Natural killer cell (primary cell): ENCODE measurements around the gene XRCC3. TPM values are rescaled to one million over a fixed set of nuclear protein-coding genes. Genes with fewer than 3 reads are reported as not detected.

Experiments
- ATAC-seq, 3 donors: fragments of 150-1000 bp in 2 of 3; fragments of 200-7000 bp in 1 of 3; cut with Tn5 transposase; 1 replicate in 1 of 3; 2 replicates in 2 of 3; pipeline ENCODE4 v1.10.0; 2021; ENCODE audit warnings: mild to moderate bottlenecking in 2 of 3, moderate library complexity in 2 of 3
- DNase-seq, 2 donors: peaks; one replicate each; pipeline versions ENCODE4 v3.0.0 to v3.0.0-alpha.2; 2013 to 2021; ENCODE audit warnings: mixed read lengths in 1 of 2
- H3K27ac ChIP-seq: one replicate; pipeline ENCODE4 v1.5.1; 2013; ENCODE audit warnings: mild to moderate bottlenecking, low read length
- H3K27me3 ChIP-seq: one replicate; pipeline ENCODE4 v1.6.1; 2013; ENCODE audit warnings: low read length; ENCODE audit not compliant: control insufficient read depth, insufficient read depth
- H3K36me3 ChIP-seq: one replicate; pipeline ENCODE4 v1.6.1; 2013; ENCODE audit warnings: low read length; ENCODE audit not compliant: control insufficient read depth, insufficient read depth
- H3K4me1 ChIP-seq: one replicate; pipeline ENCODE4 v1.6.1; 2013; ENCODE audit warnings: low read length; ENCODE audit not compliant: control insufficient read depth, insufficient read depth
- H3K4me3 ChIP-seq: one replicate; pipeline ENCODE4 v1.5.1; 2013; ENCODE audit warnings: low read length
- H3K9me3 ChIP-seq: one replicate; pipeline ENCODE4 v1.6.1; 2013; ENCODE audit warnings: low read length; ENCODE audit not compliant: control insufficient read depth, insufficient read depth
- H3K27ac Mint-ChIP-seq, 2 donors: one replicate each; pipeline ENCODE4 v1.8.0; 2022; ENCODE audit warnings: mild to moderate bottlenecking in 2 of 2, mixed read lengths in 2 of 2, moderate library complexity in 1 of 2
- H3K27me3 Mint-ChIP-seq, 2 donors: one replicate each; pipeline ENCODE4 v1.8.0; 2022; ENCODE audit warnings: low read depth in 2 of 2, mixed read lengths in 2 of 2
- H3K36me3 Mint-ChIP-seq: one replicate; pipeline ENCODE4 v1.8.0; 2022; ENCODE audit warnings: mixed read lengths
- H3K4me1 Mint-ChIP-seq, 2 donors: one replicate each; pipeline ENCODE4 v1.8.0; 2022; ENCODE audit warnings: mixed read lengths in 2 of 2
- H3K4me3 Mint-ChIP-seq: one replicate; pipeline ENCODE4 v1.8.0; 2022; ENCODE audit warnings: mild to moderate bottlenecking, moderate library complexity, mixed read lengths
- H3K9me3 Mint-ChIP-seq, 2 donors: one replicate each; pipeline ENCODE4 v1.8.0; 2022; ENCODE audit warnings: mixed read lengths in 2 of 2
- WGBS: methylation state at CpG from one replicate; pipeline ENCODE4 v1.1.7; 2013; ENCODE audit warnings: missing lambda C conversion rate; ENCODE audit not compliant: insufficient coverage; 5-methylcytosine and 5-hydroxymethylcytosine counted together
- intact Hi-C: fragments of 100-400 bp; cut with micrococcal nuclease; formaldehyde crosslinking; loops from one replicate; pipeline ENCODE4 v1.14.2; 2022
- total RNA-seq, 4 donors: library from RNA; stranded (reverse); fragments of 120-200 nt in 1 of 4; gene quantifications; one replicate each; pipeline versions ENCODE4 v1.2.3 to v1.2.4, GENCODE V29; 2013 to 2022
- TF ChIP-seq, protein P1 (sequence below): fragments of 200-600 bp; IDR thresholded peaks from one replicate; pipeline ENCODE4 v1.8.0; 2022; ENCODE audit warnings: antibody characterized with exemption

Gene XRCC3
- total RNA-seq, 3 donors from 2014 or later (not counting 1 experiment from before 2014, with no cell fraction given), result 11.6 to 12.8 (median 12.7) TPM

GRCh38 chr14:103731916-103732867 lies 16.9 kb upstream of the XRCC3 start:
- no peaks in the 10 kb centered on the region for H3K4me1 Mint-ChIP-seq
- no peaks in the 10 kb centered on the region for H3K9me3 Mint-ChIP-seq
- H3K27me3 ChIP-seq, result no peaks in the 10 kb centered on the region
- no peaks in the 10 kb centered on the region for H3K27me3 Mint-ChIP-seq
- 97% methylated on average over 24 of the region's 24 CpGs for WGBS
- H3K9me3 ChIP-seq, result no peaks in the 10 kb centered on the region
- peaks cover 18% of the 10 kb centered on the region for H3K36me3 ChIP-seq
- no peak overlapping the region for H3K4me3 Mint-ChIP-seq
- TF ChIP-seq, protein P1, sequence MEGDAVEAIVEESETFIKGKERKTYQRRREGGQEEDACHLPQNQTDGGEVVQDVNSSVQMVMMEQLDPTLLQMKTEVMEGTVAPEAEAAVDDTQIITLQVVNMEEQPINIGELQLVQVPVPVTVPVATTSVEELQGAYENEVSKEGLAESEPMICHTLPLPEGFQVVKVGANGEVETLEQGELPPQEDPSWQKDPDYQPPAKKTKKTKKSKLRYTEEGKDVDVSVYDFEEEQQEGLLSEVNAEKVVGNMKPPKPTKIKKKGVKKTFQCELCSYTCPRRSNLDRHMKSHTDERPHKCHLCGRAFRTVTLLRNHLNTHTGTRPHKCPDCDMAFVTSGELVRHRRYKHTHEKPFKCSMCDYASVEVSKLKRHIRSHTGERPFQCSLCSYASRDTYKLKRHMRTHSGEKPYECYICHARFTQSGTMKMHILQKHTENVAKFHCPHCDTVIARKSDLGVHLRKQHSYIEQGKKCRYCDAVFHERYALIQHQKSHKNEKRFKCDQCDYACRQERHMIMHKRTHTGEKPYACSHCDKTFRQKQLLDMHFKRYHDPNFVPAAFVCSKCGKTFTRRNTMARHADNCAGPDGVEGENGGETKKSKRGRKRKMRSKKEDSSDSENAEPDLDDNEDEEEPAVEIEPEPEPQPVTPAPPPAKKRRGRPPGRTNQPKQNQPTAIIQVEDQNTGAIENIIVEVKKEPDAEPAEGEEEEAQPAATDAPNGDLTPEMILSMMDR, result no peak
- H3K36me3 Mint-ChIP-seq, result no peaks in the 10 kb centered on the region
- intact Hi-C loops, result no loop called here
- H3K4me1 ChIP-seq, result no peaks in the 10 kb centered on the region
- H3K27ac Mint-ChIP-seq, result peak overlapping the region in 1 of 2 donors; percentile 24
- H3K4me3 ChIP-seq, result no peak overlapping the region
- no peak for ATAC-seq
- no peak overlapping the region for H3K27ac ChIP-seq
- DNase-seq, result no peak

GRCh38 chr14:103731481-103731880 lies 16.2 kb upstream of the XRCC3 start:
- WGBS, result 97% methylated on average over 15 of the region's 15 CpGs
- DNase-seq (no peak), ATAC-seq (no peak)
- no peaks in the 10 kb centered on the region for H3K27me3 ChIP-seq
- Mint-ChIP-seq H3K4me1 (no peaks in the 10 kb centered on the region), H3K27me3 (no peaks in the 10 kb centered on the region), H3K4me3 (no peak overlapping the region), H3K36me3 (no peaks in the 10 kb centered on the region), H3K27ac (no peak overlapping the region), H3K9me3 (no peaks in the 10 kb centered on the region)
- no peak overlapping the region for H3K4me3 ChIP-seq
- no peaks in the 10 kb centered on the region for H3K4me1 ChIP-seq
- intact Hi-C loops, result no loop called here
- no peaks in the 10 kb centered on the region for H3K9me3 ChIP-seq
- TF ChIP-seq, protein P1, result no peak
- H3K36me3 ChIP-seq, result peaks cover 18% of the 10 kb centered on the region
- no peak overlapping the region for H3K27ac ChIP-seq

GRCh38 chr14:103730490-103731035 lies 15.3 kb upstream of the XRCC3 start:
- H3K27me3 ChIP-seq, result no peaks in the 10 kb centered on the region
- no peak overlapping the region for H3K4me3 ChIP-seq
- no peak overlapping the region for H3K4me3 Mint-ChIP-seq
- no peaks in the 10 kb centered on the region for H3K9me3 ChIP-seq
- ATAC-seq (peak in 1 of 3 donors; percentile 12), DNase-seq (no peak)
- H3K36me3 ChIP-seq, result peaks cover 14% of the 10 kb centered on the region
- H3K4me1 Mint-ChIP-seq, result no peaks in the 10 kb centered on the region
- H3K4me1 ChIP-seq, result no peaks in the 10 kb centered on the region
- H3K9me3 Mint-ChIP-seq, result no peaks in the 10 kb centered on the region
- no peaks in the 10 kb centered on the region for H3K36me3 Mint-ChIP-seq
- H3K27me3 Mint-ChIP-seq, result no peaks in the 10 kb centered on the region
- no peak overlapping the region for H3K27ac Mint-ChIP-seq
- intact Hi-C loops, result no loop called here
- no peak overlapping the region for H3K27ac ChIP-seq
- TF ChIP-seq, protein P1, result no peak
- WGBS, result 73% methylated on average over 15 of the region's 15 CpGs
